Measurements from ENCODE around the gene DUSP1. TPM values are rescaled to one million over a fixed set of nuclear protein-coding genes. Genes with fewer than 3 reads are reported as not detected.

DUSP1 gene
- total RNA-seq, 2 experiments from 2014 or later: 5.3 to 7.0 TPM

DNA sequence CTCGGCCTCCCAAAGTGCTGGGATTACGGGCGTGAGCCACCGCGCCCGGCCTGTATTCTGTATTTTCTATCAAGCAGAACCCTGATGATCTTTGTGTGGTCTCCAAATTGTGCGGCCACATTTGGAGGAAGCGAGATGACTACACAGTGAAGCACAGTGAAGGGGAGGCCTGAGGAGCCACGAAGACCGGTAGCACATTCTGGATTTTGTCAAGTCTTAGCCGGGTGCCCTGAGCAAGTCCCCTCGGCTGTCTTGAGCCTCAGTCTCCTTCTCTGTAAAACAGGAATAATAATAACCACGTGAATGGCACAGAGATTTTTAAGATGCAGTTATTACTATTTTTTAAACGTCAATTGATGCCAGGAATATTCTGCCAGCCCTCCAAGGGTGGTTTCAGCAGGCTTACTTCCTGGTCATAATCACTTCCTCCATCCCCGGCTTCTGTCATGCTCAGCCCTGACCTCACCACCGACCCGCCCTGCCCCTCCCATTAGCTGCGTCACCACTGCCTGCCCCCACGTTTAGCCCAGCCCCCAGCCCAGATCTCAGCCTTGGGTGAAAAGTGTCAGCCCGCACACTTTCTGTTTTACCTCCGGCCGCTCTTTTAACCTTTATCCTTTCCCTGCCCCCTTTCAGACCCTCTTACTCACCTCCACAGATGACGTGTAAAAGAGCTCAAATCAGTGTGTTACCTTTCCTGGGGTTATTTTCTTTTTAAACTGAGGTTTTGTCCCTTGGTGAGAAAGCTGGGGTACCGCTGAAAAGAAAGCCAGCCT lies 36.1 kb upstream of the DUSP1 start:
- Histone ChIP-seq H3K4me1 (ENCODE audit: insufficient read depth, low read length, poor library complexity, severe bottlenecking) (peaks cover 10% of the 10 kb centered on the region), H3K9me3 (ENCODE audit: low read length) (no peaks in the 10 kb centered on the region), H3K36me3 (ENCODE audit: insufficient read depth, low read length) (no peaks in the 10 kb centered on the region), H3K27ac (ENCODE audit: low read depth, low read length, poor library complexity, severe bottlenecking) (no peak overlapping the region), H4K20me1 (ENCODE audit: insufficient read depth, low read length) (no peaks in the 10 kb centered on the region), H2AFZ (ENCODE audit: low read length) (peak overlapping the region; percentile 76), H3K4me2 (ENCODE audit: low read length) (peak overlapping the region; percentile 62), H3K4me3 (ENCODE audit: low read depth, low read length, poor library complexity, severe bottlenecking) (peak overlapping the region; percentile 11), H3K9me2 (ENCODE audit: insufficient read depth, low read length) (no peaks in the 10 kb centered on the region), H3K79me2 (ENCODE audit: insufficient read depth, low read depth, low read length) (no peaks in the 10 kb centered on the region)
- no TSS peak for BruUV-seq (replicated peaks)
- intact Hi-C loops (cut with micrococcal nuclease; ENCODE audit: unreplicated experiment): no loop called here
- CTCF ChIA-PET (ENCODE audit: unreplicated experiment): interaction anchor here (0.5 to 0.6 kb wide), 2 partner anchors 87 to 357 kb away, joined by 4 to 7 read pairs; no protein-coding TSS in a partner anchor
- POLR2A ChIA-PET: interaction anchor here (0.7 to 1.1 kb wide), 4 partner anchors 15 to 42 kb away, joined by 3 to 7 read pairs (median 5); partner anchors contain the start of gene DUSP1
- TF ChIP-seq CTCF (conservative IDR thresholded peaks at IDR 0.05; ENCODE audit: low read length) (no peak), EZH2phosphoT487 (IDR thresholded peaks at IDR 0.05; ENCODE audit: borderline replicate concordance, low read depth, low read length) (no peak)
- DNase-seq (ENCODE audit: low spot score): peak; percentile 68

DNA sequence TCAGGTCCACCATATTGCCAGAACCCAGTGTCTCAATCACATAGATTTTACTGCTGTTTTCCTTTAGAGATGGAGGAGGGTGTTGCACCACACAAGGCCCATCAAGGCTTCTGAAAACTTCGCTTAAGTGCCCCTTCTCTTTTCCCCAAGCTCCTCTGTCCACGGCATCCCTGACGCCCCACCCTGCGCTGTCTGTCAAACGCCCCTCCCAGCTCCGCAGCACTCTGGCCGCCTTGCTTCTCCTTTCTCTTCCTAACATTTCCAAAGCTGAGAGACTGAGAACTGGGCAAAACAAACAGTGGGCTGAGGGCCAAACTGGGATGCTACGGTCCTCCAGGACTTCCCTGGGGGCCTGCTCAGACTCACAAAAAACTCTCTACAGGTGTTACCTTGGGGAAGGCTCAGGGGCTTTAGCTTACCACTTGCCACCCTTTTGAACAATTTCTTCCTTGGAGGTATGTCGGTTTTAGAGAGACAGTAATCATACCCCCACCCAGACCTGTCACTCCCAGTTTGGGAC lies 34.8 kb upstream of the DUSP1 start:
- no peak overlapping the region for H2AFZ ChIP-seq (ENCODE audit: low read length)
- no peaks in the 10 kb centered on the region for H3K9me2 ChIP-seq (ENCODE audit: insufficient read depth, low read length)
- intact Hi-C loops (cut with micrococcal nuclease; ENCODE audit: unreplicated experiment): no loop called here
- H3K27ac ChIP-seq (ENCODE audit: low read depth, low read length, poor library complexity, severe bottlenecking): no peak overlapping the region
- DNase-seq (ENCODE audit: low spot score): no peak
- no peaks in the 10 kb centered on the region for H3K79me2 ChIP-seq (ENCODE audit: insufficient read depth, low read depth, low read length)
- no peak for TF ChIP-seq CTCF (conservative IDR thresholded peaks at IDR 0.05; ENCODE audit: low read length)
- TF ChIP-seq EZH2phosphoT487 (IDR thresholded peaks at IDR 0.05; ENCODE audit: borderline replicate concordance, low read depth, low read length): no peak
- no peaks in the 10 kb centered on the region for H4K20me1 ChIP-seq (ENCODE audit: insufficient read depth, low read length)
- no peak overlapping the region for H3K4me3 ChIP-seq (ENCODE audit: low read depth, low read length, poor library complexity, severe bottlenecking)
- H3K4me1 ChIP-seq (ENCODE audit: insufficient read depth, low read length, poor library complexity, severe bottlenecking): peaks cover 10% of the 10 kb centered on the region
- no peaks in the 10 kb centered on the region for H3K9me3 ChIP-seq (ENCODE audit: low read length)
- H3K36me3 ChIP-seq (ENCODE audit: insufficient read depth, low read length): no peaks in the 10 kb centered on the region
- ChIA-PET POLR2A (no interaction called here), CTCF (ENCODE audit: unreplicated experiment) (no interaction called here)
- BruUV-seq (replicated peaks): no TSS peak
- H3K4me2 ChIP-seq (ENCODE audit: low read length): no peak overlapping the region
